WTC11 (cell line): Measurements from ENCODE around the gene SEMA6C. TPM values are rescaled to one million over a fixed set of nuclear protein-coding genes. Genes with fewer than 3 reads are reported as not detected.
A peak's percentile ranks its signal among the peaks of the same experiment; 100 is the strongest.

Source experiments
- ATAC-seq: fragments of 200-7000 bp; cut with Tn5 transposase; 2 replicates; pipeline ENCODE4 v1.10.0; 2021; ENCODE audit warnings: mild to moderate bottlenecking, moderate library complexity
- CTCF ChIA-PET: fragments of 300-600 bp; sonication (Branson Sonifier 250); formaldehyde crosslinking; loops from one replicate; lab custom pipeline; 2021; ENCODE audit warnings: antibody characterized with exemption; lab: Charles Lee
- POLR2A ChIA-PET: fragments of 350-600 bp; sonication (Branson Sonifier 250); formaldehyde crosslinking; loops from one replicate; lab custom pipeline; 2021; ENCODE audit warnings: antibody characterized with exemption; lab: Charles Lee
- DNase-seq: peaks from one replicate; pipeline ENCODE4 v3.0.0; 2021; ENCODE audit warnings: low spot score
- H3K27ac Mint-ChIP-seq: 2 replicates; pipeline ENCODE4 v1.8.0; 2021; ENCODE audit warnings: mixed read lengths
- H3K27me3 Mint-ChIP-seq: 2 replicates; pipeline ENCODE4 v1.8.0; 2021; ENCODE audit warnings: low read depth, mild to moderate bottlenecking, moderate library complexity, mixed read lengths
- H3K36me3 Mint-ChIP-seq: 2 replicates; pipeline ENCODE4 v1.8.0; 2021; ENCODE audit warnings: mixed read lengths
- H3K4me1 Mint-ChIP-seq: 2 replicates; pipeline ENCODE4 v1.8.0; 2022; ENCODE audit warnings: mixed read lengths
- H3K4me3 Mint-ChIP-seq: 2 replicates; pipeline ENCODE4 v1.8.0; 2021; ENCODE audit warnings: mild to moderate bottlenecking, moderate library complexity, mixed read lengths
- H3K9me3 Mint-ChIP-seq: 2 replicates; pipeline ENCODE4 v1.8.0; 2021; ENCODE audit warnings: mixed read lengths
- ARID4B ChIP-seq: sonication (generic); formaldehyde crosslinking; IDR thresholded peaks from 2 replicates; pipeline ENCODE4 v1.8.0; 2023; ENCODE audit warnings: missing genetic modification reagents, mild to moderate bottlenecking, borderline replicate concordance
- E2F1 ChIP-seq: sonication (generic); formaldehyde crosslinking; IDR thresholded peaks from 2 replicates; pipeline ENCODE4 v1.8.0; 2022; ENCODE audit warnings: mild to moderate bottlenecking, missing genetic modification reagents
- E2F4 ChIP-seq: sonication (generic); formaldehyde crosslinking; IDR thresholded peaks from 2 replicates; pipeline ENCODE4 v1.8.1; 2022; ENCODE audit warnings: low read depth, mild to moderate bottlenecking, moderate library complexity, missing genetic modification reagents, borderline replicate concordance
- E2F5 ChIP-seq: sonication (generic); formaldehyde crosslinking; IDR thresholded peaks from 2 replicates; pipeline ENCODE4 v1.8.1; 2022; ENCODE audit warnings: mild to moderate bottlenecking, moderate library complexity, missing genetic modification reagents
- GABPB1 ChIP-seq: sonication (generic); formaldehyde crosslinking; IDR thresholded peaks from 2 replicates; pipeline ENCODE4 v1.8.1; 2023; ENCODE audit warnings: mild to moderate bottlenecking, missing genetic modification reagents
- GRHL2 ChIP-seq: fragments of 250-450 bp; sonication (Bioruptor Pico); IDR thresholded peaks from 2 replicates; pipeline ENCODE4 v1.8.0; 2022; ENCODE audit warnings: mild to moderate bottlenecking, moderate library complexity; ENCODE audit not compliant: insufficient replicate concordance, severe bottlenecking
- HMGA2 ChIP-seq: fragments of 250-450 bp; sonication (Bioruptor Pico); IDR thresholded peaks from 2 replicates; pipeline ENCODE4 v1.4.0; 2021; ENCODE audit warnings: mild to moderate bottlenecking, moderate library complexity
- HMGXB4 ChIP-seq: sonication (generic); formaldehyde crosslinking; IDR thresholded peaks from 2 replicates; pipeline ENCODE4 v1.8.1; 2023; ENCODE audit warnings: mild to moderate bottlenecking, moderate library complexity, missing genetic modification reagents
- JAZF1 ChIP-seq: fragments of 250-450 bp; sonication (Bioruptor Pico); IDR thresholded peaks from 2 replicates; pipeline ENCODE4 v1.9.0; 2021; ENCODE audit warnings: moderate library complexity, mild to moderate bottlenecking, inconsistent platforms
- JUN ChIP-seq: sonication (generic); formaldehyde crosslinking; IDR thresholded peaks from 2 replicates; pipeline ENCODE4 v1.8.0; 2023; ENCODE audit warnings: mild to moderate bottlenecking, missing genetic modification reagents
- MAX ChIP-seq: sonication (generic); formaldehyde crosslinking; IDR thresholded peaks from 2 replicates; pipeline ENCODE4 v1.8.0; 2022; ENCODE audit warnings: mild to moderate bottlenecking, missing genetic modification reagents
- NFE2L1 ChIP-seq: sonication (generic); formaldehyde crosslinking; IDR thresholded peaks from 2 replicates; pipeline ENCODE4 v1.8.1; 2023; ENCODE audit warnings: missing genetic modification reagents
- NR2C2 ChIP-seq: sonication (generic); formaldehyde crosslinking; IDR thresholded peaks from 2 replicates; pipeline ENCODE4 v1.8.0; 2022; ENCODE audit warnings: mild to moderate bottlenecking, missing genetic modification reagents
- PREB ChIP-seq: sonication (generic); formaldehyde crosslinking; IDR thresholded peaks from 2 replicates; pipeline ENCODE4 v1.8.1; 2022; ENCODE audit warnings: mild to moderate bottlenecking, missing genetic modification reagents, moderate library complexity, borderline replicate concordance
- SOX15 ChIP-seq: fragments of 250-450 bp; sonication (Bioruptor Pico); IDR thresholded peaks from 2 replicates; pipeline ENCODE4 v1.9.0; 2021; ENCODE audit warnings: mild to moderate bottlenecking
- TP53 ChIP-seq: sonication (generic); formaldehyde crosslinking; IDR thresholded peaks from 2 replicates; pipeline ENCODE4 v1.8.1; 2023; ENCODE audit warnings: mild to moderate bottlenecking, missing genetic modification reagents
- ZBTB43 ChIP-seq: sonication (generic); formaldehyde crosslinking; IDR thresholded peaks from 2 replicates; pipeline ENCODE4 v1.8.1; 2023; ENCODE audit warnings: mild to moderate bottlenecking, missing genetic modification reagents
- ZNF138 ChIP-seq: sonication (generic); formaldehyde crosslinking; conservative IDR thresholded peaks from 2 replicates; pipeline ENCODE4 v1.8.1; 2022; ENCODE audit warnings: mild to moderate bottlenecking, moderate library complexity, missing genetic modification reagents
- ZNF232 ChIP-seq: sonication (generic); formaldehyde crosslinking; IDR thresholded peaks from 2 replicates; pipeline ENCODE4 v1.8.0; 2022; ENCODE audit warnings: mild to moderate bottlenecking, missing genetic modification reagents
- ZNF281 ChIP-seq: sonication (generic); formaldehyde crosslinking; IDR thresholded peaks from 2 replicates; pipeline ENCODE4 v1.8.0; 2023; ENCODE audit warnings: mild to moderate bottlenecking, missing genetic modification reagents
- ZNF396 ChIP-seq: fragments of 250-450 bp; sonication (Bioruptor Pico); IDR thresholded peaks from 2 replicates; pipeline ENCODE4 v1.8.0; 2021; ENCODE audit warnings: mild to moderate bottlenecking, moderate library complexity, borderline replicate concordance
- total RNA-seq: library from RNA; stranded (reverse); gene quantifications from 3 replicates; pipeline ENCODE4 v1.2.3, GENCODE V29; 2021

SEMA6C gene
- total RNA-seq, 1 experiment from 2014 or later = 21.0 TPM

- ATAC-seq = peak; percentile 90
- CTCF ChIA-PET = interaction anchor here (0.8 to 4.1 kb wide), 11 partner anchors 9 to 628 kb away, joined by 3 to 39 read pairs (median 5); partner anchors contain the start of genes C1orf56, CDC42SE1, GABPB2 and MLLT11
- POLR2A ChIA-PET = interaction anchor here (0.5 to 1.3 kb wide), 7 partner anchors 21 to 106 kb away, joined by 3 to 5 read pairs (median 3); partner anchors contain the start of genes MLLT11 and VPS72
- no peak for TF ChIP-seq ZNF138
- TF ChIP-seq ARID4B = peak; percentile 68; the same call in 1 of the 2 replicates
- no peak for TF ChIP-seq E2F1
- TF ChIP-seq E2F5 (CRISPR knock-in tag) = peak; percentile 65
- TF ChIP-seq TP53 (CRISPR knock-in tag) = no peak
- TF ChIP-seq HMGXB4 (CRISPR knock-in tag) = peak; percentile 66; the same call in 1 of the 2 replicates
- no peak for TF ChIP-seq NR2C2
- TF ChIP-seq PREB (CRISPR knock-in tag) = no peak
- TF ChIP-seq E2F4 (CRISPR knock-in tag) = no peak
- TF ChIP-seq GRHL2 (CRISPR knock-in tag) = no peak
- TF ChIP-seq ZNF396 = no peak
- TF ChIP-seq ZNF281 = no peak
- no peak for TF ChIP-seq HMGA2 (CRISPR knock-in tag)
- TF ChIP-seq SOX15 (CRISPR knock-in tag) = no peak
- TF ChIP-seq JAZF1 (CRISPR knock-in tag) = no peak
- peak; percentile 78 for TF ChIP-seq MAX (CRISPR knock-in tag)
- no peak for TF ChIP-seq ZBTB43 (CRISPR knock-in tag)
- TF ChIP-seq NFE2L1 = no peak
- peak; percentile 94 for TF ChIP-seq GABPB1 (CRISPR knock-in tag)
- peak; percentile 88; the same call in 1 of the 2 replicates for TF ChIP-seq ZNF232 (CRISPR knock-in tag)
- TF ChIP-seq JUN = no peak
Observed at GRCh38 chr1:151165738-151166504, 19.5 kb upstream of the SEMA6C start, which contains the start of the genes LYSMD1 and SCNM1. LYSMD1 (minus strand) TSS chr1:151165902; CDS start chr1:151165258, 644 bp downstream. SCNM1 (plus strand) TSS chr1:151166144; CDS start chr1:151166153, 9 bp downstream.

More at GRCh38 chr1:151165738-151166504, 19.5 kb upstream of the SEMA6C start, which contains the start of the genes LYSMD1 and SCNM1:
- no peaks in the 10 kb centered on the region; the same call in 1 of the 2 replicates for H3K27me3 Mint-ChIP-seq
- H3K4me3 Mint-ChIP-seq = peak within 1 kb of the TSS; percentile 99
- H3K4me1 Mint-ChIP-seq = peaks cover 15% of the 10 kb centered on the region
- peak; percentile 92 for DNase-seq
- peak within 1 kb of the TSS; percentile 99 for H3K27ac Mint-ChIP-seq
- H3K36me3 Mint-ChIP-seq = peaks cover 28% of the 10 kb centered on the region
- no peaks in the 10 kb centered on the region for H3K9me3 Mint-ChIP-seq
